Erythroblast (primary cell): ENCODE data around the gene KLHL42.

Experiments
- GATA1 ChIP-seq: IDR thresholded peaks from 2 replicates; pipeline ENCODE4 v1.6.1; 2011; ENCODE audit warnings: low read depth, mild to moderate bottlenecking, control low read depth, low read length, moderate library complexity
- POLR2A ChIP-seq: IDR thresholded peaks from 2 replicates; pipeline ENCODE4 v1.6.1; 2011; ENCODE audit warnings: mild to moderate bottlenecking, low read length

DNA sequence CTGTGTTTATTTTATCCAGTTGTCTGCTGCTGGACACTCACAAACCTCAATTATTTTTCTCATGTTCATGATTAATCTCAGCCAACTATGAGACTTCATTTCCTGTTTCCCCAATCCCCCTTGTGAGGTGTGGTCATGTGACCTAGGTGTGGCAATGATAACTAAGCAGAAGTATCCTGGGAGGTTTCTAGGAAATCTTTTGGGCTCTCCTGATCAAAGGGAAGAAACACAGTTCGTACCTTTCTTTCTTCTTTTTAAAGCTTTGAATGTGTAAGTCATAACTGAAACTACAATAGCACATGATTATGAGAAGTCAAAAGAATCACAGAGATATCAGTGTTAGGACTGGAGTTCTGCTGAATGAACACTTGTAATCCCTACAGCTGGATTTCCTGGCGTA lies 34.4 kb downstream of the KLHL42 start:
- no peak for TF ChIP-seq POLR2A
- no peak for TF ChIP-seq GATA1
